ENCODE measurements around the gene CD8B.

GRCh38 chr2:86786001-86786536 lies 75.6 kb downstream of the CD8B start:
- TF ChIP-seq EZH2 (IDR thresholded peaks at IDR 0.05; ENCODE audit: insufficient read depth, poor library complexity, severe bottlenecking) = no peak
- no peak for TF ChIP-seq EZH2phosphoT487 (IDR thresholded peaks at IDR 0.05; ENCODE audit: insufficient read depth, low read depth)
